HEK293T (cell line): ENCODE results near the gene DOCK3.

Experiments
- BHLHE40 ChIP-seq: fragments of 450-650 bp; IDR thresholded peaks from 2 replicates; pipeline ENCODE4 v1.6.1; 2016; ENCODE audit warnings: mild to moderate bottlenecking, moderate library complexity, borderline replicate concordance
- FOXA1 ChIP-seq: fragments of 450-650 bp; IDR thresholded peaks from 2 replicates; pipeline ENCODE4 v1.6.1; 2016; ENCODE audit warnings: mild to moderate bottlenecking
- FOXM1 ChIP-seq: fragments of 450-650 bp; IDR thresholded peaks from 2 replicates; pipeline ENCODE4 v1.6.1; 2017; ENCODE audit warnings: mild to moderate bottlenecking, borderline replicate concordance
- HDGF ChIP-seq: fragments of 450-650 bp; IDR thresholded peaks from 2 replicates; pipeline ENCODE4 v1.6.1; 2017; ENCODE audit warnings: antibody characterized with exemption, borderline replicate concordance
- L3MBTL2 ChIP-seq: fragments of 450-650 bp; conservative IDR thresholded peaks from 2 replicates; pipeline ENCODE4 v1.6.1; 2016; ENCODE audit warnings: mild to moderate bottlenecking
- NFRKB ChIP-seq: fragments of 450-650 bp; IDR thresholded peaks from 2 replicates; pipeline ENCODE4 v1.6.1; 2016; ENCODE audit warnings: mild to moderate bottlenecking, moderate library complexity
- SP1 ChIP-seq: fragments of 450-650 bp; IDR thresholded peaks from 2 replicates; pipeline ENCODE4 v1.6.1; 2017
- SUZ12 ChIP-seq: fragments of 450-650 bp; IDR thresholded peaks from 2 replicates; pipeline ENCODE4 v1.6.1; 2016; ENCODE audit warnings: mild to moderate bottlenecking
- ZNF384 ChIP-seq: fragments of 450-650 bp; IDR thresholded peaks from 2 replicates; pipeline ENCODE4 v1.6.1; 2016
- TF ChIP-seq, protein P1 (sequence below): fragments of 450-650 bp; IDR thresholded peaks from 2 replicates; pipeline ENCODE4 v1.6.1; 2016

DNA sequence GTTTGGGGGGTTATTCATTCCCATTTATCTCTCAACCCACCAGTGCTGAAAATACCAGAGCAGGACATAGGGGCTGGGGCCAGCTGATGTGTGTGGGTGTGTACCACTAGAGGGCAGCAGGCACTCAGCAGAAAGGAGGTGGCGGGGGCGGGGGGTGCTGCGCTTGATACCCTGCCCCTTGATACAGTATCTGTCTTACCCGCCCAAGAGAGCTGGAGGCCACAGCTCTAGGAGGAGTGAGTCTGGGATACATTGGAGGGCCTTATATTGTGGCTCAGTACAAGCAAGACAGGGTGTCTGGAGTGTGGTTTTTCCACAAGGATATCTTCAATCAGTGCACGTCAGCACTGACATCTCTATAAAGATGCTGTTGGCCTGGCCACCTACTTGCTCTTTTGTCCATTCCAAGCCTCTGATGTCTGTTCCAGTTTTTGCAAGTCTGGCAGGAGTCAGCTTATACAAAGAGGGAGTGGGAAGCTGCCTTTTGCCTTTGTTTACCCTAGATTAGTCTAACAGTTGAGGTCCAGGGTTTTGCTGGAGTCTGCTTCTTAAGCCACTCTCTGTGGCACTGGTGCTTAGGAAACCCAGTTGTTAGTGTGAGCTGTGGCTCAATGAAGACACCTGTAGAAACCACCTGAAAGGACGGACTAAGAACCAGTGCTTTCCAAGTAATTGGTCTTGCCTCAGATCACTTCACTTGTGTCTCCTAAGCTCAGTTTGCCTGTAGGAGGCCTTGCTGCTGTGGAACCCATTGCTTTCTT, 714.9 kb downstream of the DOCK3 start:
- TF ChIP-seq BHLHE40, result no peak
- 0 out of 2 replicates have a peak, but pooled peaks have one; percentile 45 for TF ChIP-seq HDGF
- TF ChIP-seq, protein P1, sequence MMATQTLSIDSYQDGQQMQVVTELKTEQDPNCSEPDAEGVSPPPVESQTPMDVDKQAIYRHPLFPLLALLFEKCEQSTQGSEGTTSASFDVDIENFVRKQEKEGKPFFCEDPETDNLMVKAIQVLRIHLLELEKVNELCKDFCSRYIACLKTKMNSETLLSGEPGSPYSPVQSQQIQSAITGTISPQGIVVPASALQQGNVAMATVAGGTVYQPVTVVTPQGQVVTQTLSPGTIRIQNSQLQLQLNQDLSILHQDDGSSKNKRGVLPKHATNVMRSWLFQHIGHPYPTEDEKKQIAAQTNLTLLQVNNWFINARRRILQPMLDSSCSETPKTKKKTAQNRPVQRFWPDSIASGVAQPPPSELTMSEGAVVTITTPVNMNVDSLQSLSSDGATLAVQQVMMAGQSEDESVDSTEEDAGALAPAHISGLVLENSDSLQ, result no peak
- TF ChIP-seq ZNF384, result no peak
- TF ChIP-seq NFRKB, result no peak
- TF ChIP-seq FOXM1, result no peak; the same call in 1 of the 2 replicates
- TF ChIP-seq FOXA1, result no peak
- no peak for TF ChIP-seq L3MBTL2
- no peak for TF ChIP-seq SP1
- TF ChIP-seq SUZ12, result no peak
